Stimulated activated CD8-positive, alpha-beta memory T cell treated with anti-CD3 and anti-CD28 coated beads, Interleukin-4, amount 100 ng/mL, for 4 hours (primary cell): Measurements from ENCODE around the gene TRPM8.
"Not testable (repeated sequence)": the region's sequence is repeated elsewhere in the genome, so short reads cannot be mapped to it uniquely, and the experiment has no call there.

Experiments
- DNase-seq, 2 donors: peaks; one replicate each; pipeline ENCODE4 v3.0.0-alpha.2; 2020; ENCODE audit warnings: low read depth in 2 of 2, low spot score in 1 of 2

Gene TRPM8

DNA sequence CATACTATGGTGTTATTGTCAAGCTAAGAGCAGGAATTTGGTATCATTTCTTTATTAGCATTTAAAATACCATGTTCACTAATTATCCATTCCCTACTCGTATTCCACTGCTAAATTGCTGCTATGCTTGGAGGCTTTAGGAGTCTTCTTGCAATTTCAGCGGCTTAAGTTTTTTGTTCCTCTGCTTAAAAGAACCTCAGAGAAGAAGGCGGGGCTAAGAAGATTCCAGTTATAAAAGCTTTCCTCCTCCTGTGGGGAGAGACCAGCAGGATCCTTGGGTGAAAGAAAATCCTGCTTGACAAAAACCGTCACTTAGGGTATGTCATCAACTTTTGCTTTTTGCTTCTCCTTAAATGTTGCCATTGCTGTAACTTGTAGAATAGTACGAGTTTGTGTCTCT lies at the start of gene TRPM8:
Gene TRPM8 (plus strand): TSS at position 258 of the 400 bp plus-strand sequence. CDS start 9,165 bp downstream, outside the sequence.
- DNase-seq = no peak

DNA sequence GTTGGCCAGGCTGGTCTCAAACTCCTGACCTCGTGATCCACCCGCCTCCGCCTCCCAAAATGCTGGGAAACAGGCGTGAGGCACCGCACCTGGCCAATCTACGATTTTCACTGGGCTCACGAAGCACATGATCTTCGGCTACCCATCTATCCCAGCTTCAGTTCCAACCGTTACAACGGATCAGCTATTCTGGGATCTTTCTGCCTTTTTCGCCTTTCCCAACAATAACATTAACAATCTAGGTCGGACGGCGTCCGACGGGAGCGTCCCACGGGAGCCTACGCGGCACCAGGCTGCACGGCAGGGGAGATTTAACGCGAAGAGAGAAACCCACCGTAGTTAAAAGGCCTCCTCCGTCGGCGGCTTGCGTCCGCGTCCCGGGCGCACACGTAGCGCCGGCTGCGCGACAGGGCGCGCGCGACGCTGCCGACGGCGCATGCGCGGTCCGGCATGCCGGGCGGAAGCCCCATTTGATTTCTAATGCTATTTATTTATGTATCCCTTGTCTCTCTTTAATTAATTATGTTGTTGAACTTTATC lies 49.1 kb upstream of the TRPM8 start, which contains the start of gene MSL3B:
Gene MSL3B (minus strand): TSS at position 394 of the 540 bp plus-strand sequence.
- peak; percentile 23 to 24 for DNase-seq

DNA sequence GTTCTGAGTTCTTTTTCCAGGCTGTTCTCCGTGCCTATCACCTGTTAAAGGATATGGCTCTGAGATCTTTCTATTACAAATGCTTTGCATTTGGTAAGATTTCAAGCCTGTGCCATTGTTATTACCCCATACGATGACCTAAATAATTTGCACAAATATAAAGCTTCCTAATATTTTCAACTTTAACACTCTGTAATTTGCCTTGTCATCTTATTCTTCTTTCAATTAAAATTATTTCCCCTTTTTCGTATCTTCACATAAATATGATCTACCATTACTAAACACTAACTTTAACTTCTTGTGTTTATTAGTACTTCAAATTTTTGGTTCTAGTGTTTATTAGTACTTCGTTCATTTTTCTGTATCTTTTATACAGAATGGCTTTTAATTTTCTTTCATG lies 45.7 kb upstream of the TRPM8 start:
- DNase-seq = no peak

DNA sequence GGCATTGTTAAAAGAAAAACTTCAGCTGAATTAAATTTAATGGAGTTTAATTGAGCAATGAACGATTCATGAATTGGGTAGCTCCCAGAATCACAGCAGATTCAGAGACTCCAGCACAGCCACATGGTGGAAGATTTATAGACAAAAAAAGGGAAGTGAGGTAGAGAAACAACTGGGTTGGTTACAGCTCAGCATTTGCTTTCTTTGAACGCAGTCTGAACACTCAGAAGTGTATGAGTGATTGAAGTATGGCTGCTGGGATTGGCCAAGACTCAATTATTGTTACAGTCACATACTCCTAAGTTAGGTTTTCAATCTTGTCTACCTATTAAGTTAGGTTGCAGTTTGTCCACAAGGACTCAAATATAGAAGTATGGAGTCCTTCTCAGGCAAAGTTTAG lies 45.0 kb upstream of the TRPM8 start:
- not testable (repeated sequence) for DNase-seq

DNA sequence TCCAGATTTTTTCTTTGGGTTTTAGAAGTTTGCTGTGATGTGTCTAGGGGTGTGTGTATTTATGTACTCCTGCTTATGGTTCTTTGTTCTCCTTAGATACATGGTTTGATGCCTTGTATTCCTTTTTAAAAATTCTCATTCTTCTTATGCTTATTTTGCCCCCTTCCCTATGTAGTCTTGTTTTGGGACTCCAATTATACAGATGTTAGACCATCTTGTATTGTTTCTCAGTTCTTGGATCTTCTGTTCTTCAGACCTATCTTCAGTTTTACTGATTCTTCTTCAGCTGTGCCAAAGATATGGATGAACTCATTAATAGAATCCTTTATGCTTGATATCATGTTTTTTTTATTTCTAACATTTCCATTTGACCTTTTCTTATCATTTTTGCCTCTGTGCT lies 34.8 kb upstream of the TRPM8 start:
- no peak for DNase-seq

DNA sequence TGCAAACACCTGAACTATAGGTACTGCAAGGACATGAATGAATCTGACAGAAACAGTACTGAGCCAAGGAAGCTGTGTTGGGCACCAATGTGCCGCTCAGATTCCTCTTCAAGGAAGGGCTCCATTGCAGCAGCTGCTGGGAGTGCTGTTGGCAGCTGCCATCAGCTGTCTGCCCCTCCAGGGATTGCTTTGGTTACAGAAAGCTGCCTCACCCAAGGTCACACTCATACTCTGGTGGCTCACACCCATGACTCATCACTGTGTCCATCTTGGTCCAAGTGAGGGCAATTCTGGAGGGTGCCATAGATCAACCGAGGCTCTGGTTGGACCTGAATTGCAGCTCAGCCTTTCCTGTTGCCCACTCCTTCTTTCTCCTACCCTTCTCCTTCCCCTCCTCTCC lies 24.4 kb upstream of the TRPM8 start:
- DNase-seq = no peak

DNA sequence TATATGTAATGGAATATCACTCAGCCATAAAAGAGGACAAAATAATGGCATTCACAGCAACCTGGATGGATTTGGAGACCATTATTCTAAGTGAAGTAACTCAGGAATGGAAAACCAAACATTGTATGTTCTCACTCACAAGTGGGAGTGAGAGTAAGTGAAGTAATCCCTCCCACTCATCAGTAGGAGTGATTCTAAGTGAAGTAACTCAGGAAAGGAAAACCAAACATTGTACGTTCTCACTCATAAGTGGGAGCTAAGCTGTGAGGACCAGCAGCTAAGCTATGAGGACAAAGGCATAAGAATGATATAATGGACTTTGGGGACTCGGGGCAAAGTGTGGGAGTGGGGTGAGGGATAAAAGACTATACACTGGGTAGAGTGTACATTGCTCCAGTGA lies 20.9 kb upstream of the TRPM8 start:
- not testable (repeated sequence) for DNase-seq

DNA sequence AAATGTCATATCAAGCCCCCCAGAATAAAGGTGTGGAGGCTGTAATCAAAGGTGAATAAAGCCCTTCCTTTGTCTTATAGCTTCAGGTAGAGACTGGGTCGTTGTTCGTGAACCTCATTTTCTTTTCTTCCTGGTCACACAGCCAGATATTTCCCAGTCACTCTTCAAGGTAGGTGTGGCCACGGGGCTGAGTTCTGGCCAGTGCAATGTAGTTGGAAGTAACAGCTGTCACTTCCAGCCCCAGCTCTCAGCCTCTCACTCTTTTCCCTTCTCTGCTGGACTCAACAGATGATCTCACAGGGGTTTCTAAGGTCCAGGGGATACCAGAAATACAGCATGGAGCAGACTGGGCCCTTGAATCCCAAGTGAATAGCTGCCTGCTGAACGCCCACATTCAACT lies 15.8 kb upstream of the TRPM8 start:
- DNase-seq = no peak

DNA sequence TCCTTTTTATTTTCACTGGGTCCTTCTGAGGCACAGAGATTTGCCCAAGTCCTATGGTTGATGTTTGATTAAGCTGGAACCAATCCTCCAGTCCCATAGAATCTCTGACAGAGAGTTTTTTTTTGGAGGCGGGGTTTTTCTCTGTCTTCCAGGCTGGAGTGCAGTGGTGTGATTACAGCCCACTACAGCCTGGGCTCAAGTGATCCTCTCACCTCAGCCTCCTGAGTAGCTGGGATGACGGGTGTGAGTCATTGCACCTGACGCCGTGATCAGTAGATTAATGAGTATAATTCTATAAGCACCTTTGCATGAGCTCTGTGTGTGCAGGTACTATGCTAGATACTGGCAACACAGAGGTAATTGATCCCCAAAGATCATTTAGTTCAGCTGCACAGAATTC lies 15.3 kb upstream of the TRPM8 start:
- DNase-seq = no peak

DNA sequence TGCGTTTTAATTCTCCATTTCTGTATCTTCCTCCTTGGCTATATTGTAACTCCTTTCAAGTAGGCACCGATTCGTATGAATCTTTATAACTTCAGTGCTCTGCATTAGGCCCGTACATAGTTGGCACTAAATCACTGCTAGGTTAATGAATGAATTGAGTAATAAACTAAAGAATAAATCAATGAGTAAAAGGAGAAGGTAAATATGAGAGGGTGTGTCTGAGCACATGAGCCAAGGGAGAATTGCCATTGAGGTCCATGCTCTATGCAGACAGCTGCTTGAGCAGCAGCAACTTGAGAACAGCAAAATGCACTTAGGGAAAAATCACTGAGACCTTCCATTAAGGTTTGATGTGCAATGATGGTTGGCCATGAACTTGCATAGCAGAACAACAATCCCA lies 11.2 kb upstream of the TRPM8 start:
- no peak for DNase-seq

DNA sequence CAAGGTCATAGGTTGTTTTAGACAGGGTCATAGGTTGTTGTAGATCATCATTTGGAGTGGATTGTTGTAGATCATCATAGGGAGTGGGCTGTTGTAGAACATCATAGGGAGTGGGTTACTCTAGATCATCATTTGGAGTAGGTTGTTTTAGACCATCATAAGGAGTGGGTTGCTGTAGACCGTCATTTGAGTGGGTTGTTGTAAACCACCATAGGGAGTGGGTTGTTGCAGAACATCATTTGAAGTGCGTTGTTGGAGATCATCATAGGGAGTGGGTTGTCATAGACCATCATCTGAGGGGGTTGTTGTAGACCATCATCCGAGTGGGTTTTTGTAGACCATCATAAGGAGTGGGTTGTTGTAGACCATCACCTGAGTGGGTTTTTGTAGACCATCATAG lies 9.5 kb upstream of the TRPM8 start:
- no peak for DNase-seq

DNA sequence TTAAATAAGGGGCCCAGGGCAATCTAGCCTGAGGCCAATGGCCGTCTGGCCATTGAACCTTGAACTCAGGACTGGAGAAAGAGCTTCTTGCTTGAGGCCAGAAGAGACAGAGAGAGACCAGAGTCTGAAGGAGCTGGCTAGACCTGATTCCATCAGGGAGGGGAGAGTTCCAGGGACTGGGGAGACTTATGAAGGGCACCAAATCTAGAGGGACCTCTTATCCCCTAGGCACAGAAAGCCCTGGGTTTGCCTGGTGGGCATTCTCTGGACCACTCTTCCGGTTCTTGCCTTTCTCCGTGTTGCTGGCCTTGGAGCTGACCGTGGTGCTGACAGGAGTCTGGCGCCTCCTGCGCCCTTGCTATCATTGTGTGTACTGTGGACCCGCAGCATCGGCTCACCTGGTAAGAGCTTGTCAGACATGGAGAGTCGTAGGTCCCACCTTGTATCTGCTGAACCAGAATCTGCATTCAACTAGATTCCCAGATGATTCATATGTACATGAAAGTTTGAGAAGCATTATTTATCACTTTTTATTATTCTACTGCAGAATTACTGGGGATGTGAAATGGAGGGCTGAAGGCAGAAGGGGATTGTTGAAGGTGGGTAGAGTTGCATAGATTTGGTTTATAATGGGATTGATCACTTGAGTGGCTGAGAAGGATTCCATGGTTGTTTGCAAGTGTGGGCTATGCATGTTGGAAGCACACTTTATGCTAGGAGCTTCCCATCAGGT lies 4.3 kb upstream of the TRPM8 start:
- DNase-seq = no peak

DNA sequence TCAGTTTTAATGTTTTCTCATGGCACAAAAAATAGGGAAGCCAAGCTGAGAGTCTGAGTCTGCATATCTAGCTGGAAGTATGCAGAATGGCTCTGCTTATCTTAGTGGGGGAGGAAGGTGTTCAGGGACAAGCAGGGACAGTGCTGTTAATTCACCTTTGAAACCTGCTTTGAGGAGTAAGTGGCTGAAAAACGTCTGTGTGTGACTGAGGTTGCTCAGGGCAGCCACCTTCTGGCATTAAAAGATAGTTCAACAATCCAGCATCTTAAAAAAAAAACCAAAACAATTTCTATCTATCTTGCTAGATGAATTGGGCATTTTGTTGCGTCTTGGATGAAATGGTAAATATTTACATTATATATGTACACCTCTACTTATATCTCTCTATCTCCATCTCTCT lies 2.0 kb upstream of the TRPM8 start:
- no peak for DNase-seq

DNA sequence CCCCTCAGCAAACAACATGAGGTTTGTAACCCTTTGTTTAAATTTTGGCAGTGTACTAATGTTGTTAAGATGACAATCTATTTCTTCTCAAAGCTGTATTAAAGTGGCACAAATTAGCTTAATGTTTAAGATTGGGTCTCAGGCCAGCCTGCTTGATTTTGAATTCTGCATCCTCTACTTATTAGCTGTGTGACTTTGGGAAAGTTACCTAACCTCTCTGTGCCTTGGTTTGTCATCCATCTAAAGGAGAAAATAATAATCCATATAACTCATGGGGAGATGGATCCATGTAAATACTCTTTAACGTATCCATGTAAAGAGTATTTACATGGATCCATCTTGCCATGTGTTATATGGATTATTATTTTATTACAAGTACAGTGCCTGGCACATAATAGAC lies 2.1 kb downstream of the TRPM8 start:
- DNase-seq = no peak

DNA sequence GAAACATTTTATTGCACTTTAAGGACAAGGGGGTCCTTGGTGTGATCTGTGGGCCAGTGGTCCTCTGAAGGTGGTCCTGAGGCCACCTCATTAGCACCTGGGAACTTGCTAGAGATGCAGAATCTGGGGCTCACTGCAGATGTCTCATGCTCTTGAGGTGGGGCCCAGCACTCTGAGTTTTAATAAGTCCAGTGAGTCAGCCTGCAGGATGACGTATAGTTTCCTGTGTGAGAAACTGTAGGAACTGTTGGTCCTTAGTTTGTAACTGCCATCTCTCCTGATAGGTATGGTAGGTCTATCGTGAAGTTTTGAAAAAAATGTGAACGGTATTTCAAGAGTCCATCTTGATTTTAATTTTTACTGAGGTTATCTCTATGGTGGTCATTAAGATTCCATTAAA lies 2.8 kb downstream of the TRPM8 start:
- no peak for DNase-seq

DNA sequence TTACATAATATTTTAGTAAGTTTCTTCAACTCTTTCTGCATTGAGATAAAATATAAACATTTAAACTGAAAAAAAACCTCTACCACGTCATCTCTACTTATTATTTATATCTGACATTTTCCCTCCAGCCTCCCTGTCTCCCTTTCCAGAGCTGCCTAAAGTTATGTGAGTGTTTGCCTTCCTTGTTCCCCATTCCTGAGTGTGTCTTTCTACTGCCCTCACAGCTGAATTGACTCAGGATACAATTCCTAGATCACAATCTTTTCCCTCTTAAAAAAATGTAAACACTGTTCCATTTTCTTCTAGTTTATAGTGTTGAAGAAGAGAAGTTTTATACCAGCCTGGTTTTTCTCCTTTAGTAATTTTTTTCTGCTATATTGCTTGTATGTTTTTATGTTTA lies 5.3 kb downstream of the TRPM8 start:
- DNase-seq = no peak

DNA sequence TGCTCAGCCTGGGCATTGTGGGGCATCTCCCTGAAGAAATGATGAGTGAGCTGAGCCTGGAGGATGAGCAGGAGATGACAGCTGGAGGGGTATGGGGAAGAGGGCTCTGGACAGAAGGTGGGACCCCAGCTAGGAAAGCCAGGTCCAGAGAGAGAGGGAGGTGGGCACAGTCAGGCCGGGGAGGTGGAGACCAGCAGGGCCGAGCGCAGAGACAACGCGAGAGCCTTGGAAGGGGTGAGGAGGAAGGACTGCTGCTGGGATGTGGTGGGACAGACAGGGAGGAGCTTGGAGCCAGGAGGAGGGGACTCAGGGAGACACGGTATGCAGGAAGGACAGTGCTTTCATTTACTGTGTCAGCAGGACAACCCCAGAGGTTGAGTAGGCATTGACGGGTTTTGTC lies 8.2 kb downstream of the TRPM8 start:
- DNase-seq = no peak

DNA sequence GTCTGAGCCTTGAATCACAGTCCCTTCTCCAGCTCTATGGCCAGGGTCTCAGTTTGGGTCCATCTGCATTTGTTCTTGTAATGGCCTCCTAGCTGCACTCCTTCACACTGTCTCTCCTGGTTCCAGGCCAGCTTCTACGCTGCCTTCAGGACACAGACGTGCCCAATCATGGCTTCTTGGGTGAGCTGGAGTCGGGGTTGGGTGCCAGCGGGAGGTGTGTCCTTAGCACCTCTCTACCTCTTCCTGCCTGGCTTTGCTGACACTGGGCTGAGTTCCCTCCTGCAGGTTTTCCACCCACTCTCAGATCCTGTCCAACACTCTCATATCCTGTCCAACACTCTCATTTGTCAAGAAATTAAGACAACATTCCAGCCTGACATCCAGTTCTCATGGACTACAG lies 9.6 kb downstream of the TRPM8 start:
- no peak for DNase-seq

DNA sequence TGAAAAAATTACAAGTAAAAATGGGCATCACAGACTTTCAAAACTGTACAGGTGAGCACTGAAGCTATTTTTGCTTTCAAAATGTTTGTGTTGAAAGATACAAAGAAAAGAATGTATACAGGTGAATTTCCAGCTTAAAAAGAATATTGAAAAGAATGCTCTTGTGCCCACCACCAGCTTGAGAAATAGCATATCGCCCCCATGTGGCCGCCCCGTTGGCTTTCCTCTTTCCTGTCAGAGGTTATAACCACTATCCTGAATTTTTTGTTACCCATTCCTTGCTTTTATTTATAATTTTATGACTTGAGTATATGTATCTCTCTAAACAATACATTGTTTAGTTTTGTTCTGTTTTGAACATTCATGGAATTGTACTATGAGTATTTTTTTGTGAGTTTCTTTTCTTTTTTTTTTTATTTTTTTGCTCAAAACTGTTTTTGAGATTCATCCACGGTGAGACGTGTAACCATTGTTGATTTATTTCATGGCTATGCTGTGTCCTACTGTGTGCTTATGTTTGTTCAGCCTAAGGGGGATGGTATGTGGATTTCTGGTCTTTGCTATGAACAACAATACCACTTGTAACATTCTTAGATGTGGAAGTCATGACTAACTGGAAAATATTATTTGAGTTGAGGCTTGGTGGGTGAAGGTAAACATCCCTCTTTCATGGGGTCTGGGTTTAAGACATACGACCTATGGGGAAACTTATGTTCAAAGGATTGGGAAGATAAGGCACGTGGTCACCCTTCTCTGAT lies 11.6 kb downstream of the TRPM8 start:
- no peak for DNase-seq

DNA sequence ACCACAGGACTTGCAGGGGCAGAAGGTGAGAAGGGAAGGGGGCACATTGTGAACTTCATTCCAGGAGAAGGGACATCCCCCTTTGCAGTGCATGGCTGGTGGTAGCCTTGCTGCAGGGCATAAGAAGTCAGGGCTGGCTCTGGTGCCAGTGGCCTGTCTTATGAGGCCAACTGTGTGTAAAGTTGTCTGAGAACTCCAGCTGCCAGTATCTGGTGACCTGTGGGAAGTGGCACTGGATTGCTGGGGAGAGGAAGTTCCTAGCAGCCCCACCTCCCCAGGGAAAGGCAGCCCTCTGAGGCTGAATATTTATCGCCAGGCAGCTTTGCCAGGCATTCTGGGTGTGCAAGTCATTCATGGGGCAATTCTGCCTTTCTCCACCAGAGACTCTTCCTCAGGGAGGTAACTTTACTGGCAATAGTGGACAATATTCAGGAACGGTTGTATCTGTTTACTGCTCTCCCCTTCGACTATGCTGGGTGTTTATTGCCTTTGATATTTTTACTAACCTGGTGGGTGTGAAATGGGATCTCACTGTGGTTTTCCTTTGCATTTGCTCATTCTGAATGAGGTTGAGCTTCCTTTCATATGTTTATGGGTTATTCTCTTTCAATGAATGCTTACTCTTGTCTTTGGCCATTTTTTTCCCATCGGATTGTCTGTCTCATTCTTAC lies 12.3 kb downstream of the TRPM8 start:
- DNase-seq = no peak

DNA sequence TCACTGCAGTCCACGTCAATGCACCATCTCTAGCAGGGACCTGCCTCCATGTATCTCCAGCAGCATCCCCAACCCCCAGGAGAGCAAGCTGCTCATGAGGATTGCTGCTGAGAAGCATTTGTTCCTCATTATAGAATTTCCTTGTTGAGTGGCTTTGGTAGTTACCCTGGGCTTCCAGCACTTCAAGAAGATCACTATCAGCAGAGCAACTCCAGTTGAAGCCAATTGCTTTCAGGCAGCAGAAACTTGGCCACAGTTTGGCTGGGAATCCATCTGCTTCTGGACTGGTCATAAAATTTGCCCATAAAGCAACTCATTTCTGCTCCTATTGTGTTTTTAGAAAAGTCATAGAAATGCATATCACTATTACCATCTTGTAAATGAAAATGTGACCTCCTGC lies 17.4 kb downstream of the TRPM8 start:
- DNase-seq = no peak

DNA sequence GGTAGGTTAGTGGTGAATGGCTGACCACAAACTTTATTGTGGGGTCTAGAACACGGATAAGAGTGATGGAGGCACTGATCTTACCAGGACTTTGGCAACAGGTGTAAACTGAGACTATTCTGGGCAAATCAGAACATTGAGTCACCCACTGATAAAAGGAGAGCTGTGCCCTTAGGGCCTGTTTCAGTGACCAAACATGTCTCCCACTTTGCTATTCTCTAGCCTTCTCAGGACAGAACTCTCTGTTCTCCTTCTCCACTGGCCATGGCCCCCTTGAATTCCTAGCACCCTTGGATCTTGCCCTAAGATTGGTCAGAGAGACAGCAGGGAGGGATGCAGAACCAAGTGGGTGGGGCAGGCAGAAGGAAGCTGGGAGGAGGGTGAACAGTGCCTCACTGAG lies 18.3 kb downstream of the TRPM8 start:
- DNase-seq = no peak
